ENCODE measurements around the gene P3H3. TPM values are rescaled to one million over a fixed set of nuclear protein-coding genes. Genes with fewer than 3 reads are reported as not detected.
A peak's percentile ranks its signal among the peaks of the same experiment; 100 is the strongest.

The P3H3 gene
- 53.8 and 87.9 TPM in 2 replicates for total RNA-seq

DNA sequence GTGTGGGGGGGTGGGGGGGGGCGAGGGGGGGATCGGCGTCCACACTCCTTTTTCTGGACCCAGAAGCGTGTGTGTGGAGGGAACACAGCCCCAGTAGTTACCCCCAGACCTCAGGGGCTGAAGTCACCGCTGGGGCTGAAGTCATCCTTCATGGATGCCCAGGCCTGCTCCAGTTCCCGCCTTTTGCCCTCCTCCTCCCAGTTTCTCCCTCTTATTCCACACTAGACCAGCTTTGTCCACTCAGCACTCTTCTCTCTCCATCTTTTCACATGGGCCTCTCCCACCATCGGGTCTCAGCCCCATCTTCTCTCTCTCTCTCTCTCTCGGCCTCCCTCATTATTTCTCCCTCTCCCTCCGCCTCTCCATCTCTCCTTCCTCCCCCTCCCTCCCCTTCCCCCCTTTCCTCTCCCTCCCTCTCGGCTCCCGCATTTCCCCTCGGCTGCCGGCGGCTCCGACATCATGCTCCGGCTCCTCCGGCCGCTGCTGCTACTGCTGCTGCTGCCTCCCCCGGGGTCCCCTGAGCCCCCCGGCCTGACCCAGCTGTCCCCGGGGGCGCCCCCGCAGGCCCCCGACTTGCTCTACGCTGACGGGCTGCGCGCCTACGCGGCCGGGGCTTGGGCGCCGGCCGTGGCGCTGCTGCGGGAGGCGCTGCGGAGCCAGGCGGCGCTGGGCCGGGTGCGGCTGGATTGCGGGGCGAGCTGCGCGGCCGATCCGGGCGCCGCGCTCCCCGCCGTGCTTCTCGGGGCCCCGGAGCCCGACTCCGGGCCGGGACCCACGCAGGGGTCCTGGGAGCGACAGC, at the start of gene P3H3:
Gene P3H3 (plus strand): TSS at position 426 of the 799 bp plus-strand sequence. CDS start 34 bp downstream, at position 460.
- no peak for DNase-seq (ENCODE audit: extremely low read depth, low read depth, low spot score)

- DNase-seq (ENCODE audit: extremely low read depth, low read depth, low spot score): peak; percentile 68
Observed at GRCh38 chr12:6778574-6779550, 49.3 kb upstream of the P3H3 start.

GRCh38 chr12:6779708-6780432, 48.3 kb upstream of the P3H3 start:
- DNase-seq (ENCODE audit: extremely low read depth, low read depth, low spot score): no peak

DNA sequence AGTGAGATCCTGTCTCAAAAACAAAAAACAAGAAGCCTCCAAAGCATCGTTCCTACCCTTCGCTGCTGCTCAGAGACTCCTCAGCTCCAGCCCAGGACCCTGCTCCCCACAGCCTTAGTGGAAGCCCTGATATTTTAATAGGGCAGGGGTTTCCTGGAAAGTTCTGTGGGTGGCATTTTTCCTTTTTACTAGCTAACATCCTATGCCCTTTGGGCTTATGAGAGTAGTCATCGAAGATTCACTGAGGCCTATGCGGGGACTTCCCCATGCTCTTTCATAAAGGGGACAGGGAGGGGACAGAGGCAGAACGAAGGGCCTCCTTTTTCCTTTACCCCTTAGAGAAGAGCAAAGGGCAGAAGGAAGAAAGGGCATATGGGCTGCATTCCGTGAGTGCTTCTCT, 47.6 kb upstream of the P3H3 start:
- no peak for DNase-seq (ENCODE audit: extremely low read depth, low read depth, low spot score)

GRCh38 chr12:6782119-6782518, 46.1 kb upstream of the P3H3 start:
- no peak for DNase-seq (ENCODE audit: extremely low read depth, low read depth, low spot score)

- DNase-seq (ENCODE audit: extremely low read depth, low read depth, low spot score): no peak
Observed at GRCh38 chr12:6782850-6783566, 45.2 kb upstream of the P3H3 start.

DNA sequence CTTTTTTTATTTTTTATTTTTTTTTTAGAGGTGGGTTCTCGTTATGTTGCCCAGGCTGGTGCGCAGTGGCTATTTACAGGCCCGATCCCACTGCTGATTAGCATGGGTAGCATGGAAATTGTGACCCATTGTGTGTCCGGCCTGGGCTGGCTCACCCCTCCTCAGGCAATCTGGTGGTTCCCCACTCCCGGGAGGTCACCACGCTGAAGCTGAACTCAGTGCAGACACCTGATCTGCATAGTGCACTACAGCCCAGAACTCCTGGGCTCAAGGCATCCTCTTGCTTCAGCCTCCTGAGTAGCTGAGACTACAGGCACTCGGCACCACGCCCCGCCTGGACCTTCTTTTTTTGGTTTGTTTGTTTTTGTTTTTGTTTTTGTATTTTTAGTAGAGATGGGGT, 44.4 kb upstream of the P3H3 start:
- no peak for DNase-seq (ENCODE audit: extremely low read depth, low read depth, low spot score)

DNA sequence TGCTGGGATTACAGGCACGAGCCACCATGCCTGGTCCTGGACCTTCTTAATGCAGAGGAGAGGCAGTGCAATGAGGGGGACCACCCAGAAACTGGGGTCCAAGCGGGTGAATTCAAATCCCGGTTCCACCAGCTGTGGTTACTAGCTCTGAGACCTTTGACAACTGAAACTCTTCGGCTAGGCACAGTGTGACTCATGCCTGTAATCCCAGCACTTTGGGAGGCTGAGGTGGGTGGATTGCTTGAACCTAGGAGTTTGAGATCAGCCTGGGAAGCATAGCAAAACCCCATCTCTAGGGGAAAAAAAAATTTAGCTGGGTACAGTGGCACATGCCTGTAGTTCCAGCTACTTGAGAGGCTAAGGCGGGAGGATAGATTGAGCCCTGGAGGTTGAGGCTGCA, 43.9 kb upstream of the P3H3 start:
- no peak for DNase-seq (ENCODE audit: extremely low read depth, low read depth, low spot score)

DNA sequence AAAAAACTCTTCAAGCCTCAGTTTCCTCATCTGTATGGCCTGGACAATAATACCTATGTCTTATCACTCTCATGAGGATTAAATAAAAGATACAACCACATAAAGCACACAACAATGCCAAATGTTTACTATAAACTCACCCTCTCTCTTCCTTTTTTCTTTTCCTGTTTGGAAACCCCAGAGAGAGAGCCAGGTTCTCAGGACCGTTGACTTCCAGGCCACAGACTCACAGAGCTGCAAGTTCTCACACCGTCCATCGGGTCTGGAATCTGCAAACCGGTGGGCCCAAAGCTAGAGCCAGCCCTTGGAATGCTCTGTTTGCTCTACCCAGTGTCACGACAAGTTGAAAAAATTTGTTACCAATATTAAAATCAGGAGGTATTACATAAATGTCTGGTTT, 43.4 kb upstream of the P3H3 start:
- DNase-seq (ENCODE audit: extremely low read depth, low read depth, low spot score): no peak

GRCh38 chr12:6786416-6787094, 41.7 kb upstream of the P3H3 start:
- DNase-seq (ENCODE audit: extremely low read depth, low read depth, low spot score): no peak

GRCh38 chr12:6787309-6787708, 40.9 kb upstream of the P3H3 start:
- no peak for DNase-seq (ENCODE audit: extremely low read depth, low read depth, low spot score)

GRCh38 chr12:6788972-6789924, 39.0 kb upstream of the P3H3 start, which contains the start of gene CD4:
Gene CD4, plus strand, starts transcription at chr12:6789528. Its CDS starts 10,611 bp downstream, at chr12:6800139.
- no peak for DNase-seq (ENCODE audit: extremely low read depth, low read depth, low spot score)

- DNase-seq (ENCODE audit: extremely low read depth, low read depth, low spot score): no peak
Observed at GRCh38 chr12:6790496-6791150, 37.6 kb upstream of the P3H3 start.

DNA sequence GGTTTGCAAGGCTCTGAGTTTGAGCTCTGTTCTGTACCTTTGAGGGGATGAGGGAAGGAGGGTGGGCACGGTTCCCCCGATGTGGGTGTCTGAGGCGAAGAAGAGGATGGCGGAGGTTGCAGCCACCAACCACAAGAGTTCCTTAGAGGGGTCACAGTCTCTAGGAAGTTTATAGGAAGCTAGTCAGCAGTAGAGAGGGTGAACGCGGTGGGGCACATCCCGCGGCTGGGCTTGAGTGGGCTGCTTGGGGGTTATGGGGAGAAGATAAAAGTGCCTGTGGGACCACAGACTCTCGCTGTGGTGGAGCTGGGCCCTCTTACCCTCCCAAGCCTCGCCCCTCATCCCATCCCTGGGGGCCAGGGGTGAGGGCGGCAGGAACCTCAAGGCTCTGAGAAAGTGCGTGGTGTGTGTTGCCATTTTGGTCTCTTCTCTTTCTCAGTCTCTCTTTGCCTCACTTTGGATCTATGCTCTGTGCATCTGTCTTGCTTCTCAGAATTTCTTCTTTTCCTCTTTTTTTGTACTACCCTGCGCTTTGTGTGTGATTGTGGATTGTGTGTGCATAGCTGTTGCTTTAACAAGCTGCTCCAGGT, 36.2 kb upstream of the P3H3 start:
- no peak for DNase-seq (ENCODE audit: extremely low read depth, low read depth, low spot score)

DNA sequence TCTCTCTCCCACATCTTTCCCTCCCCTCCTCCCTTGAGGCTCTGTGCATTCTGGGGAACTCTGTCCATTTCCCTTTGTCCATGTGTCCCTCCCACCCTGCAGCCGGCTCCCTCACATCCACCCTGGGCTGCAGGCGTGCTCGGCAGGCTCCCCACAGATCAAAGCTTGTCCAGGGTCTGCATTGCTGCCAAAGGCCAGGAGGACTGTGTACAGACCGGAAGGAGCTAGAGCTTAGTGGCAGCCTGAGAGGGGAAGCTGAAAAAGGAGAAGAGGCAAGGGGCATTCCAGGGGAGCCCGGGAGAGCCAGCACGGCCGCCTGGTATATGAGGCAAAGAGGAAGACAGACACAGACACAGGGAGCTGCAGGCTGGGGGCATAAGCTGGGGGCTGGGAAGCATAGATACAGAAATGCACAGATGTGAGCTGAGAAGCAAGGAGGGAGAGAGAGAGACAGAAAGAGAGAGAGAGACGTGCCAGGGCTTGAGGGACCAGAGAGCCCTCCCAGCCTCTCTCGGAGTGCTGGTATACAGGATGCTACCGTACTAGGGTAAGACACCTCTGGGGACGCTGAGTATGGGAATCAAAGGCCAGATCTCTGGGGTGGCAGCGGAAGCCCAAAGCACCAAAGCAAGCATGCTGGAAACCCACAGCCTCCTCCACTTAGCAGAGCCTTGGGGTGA, 35.5 kb upstream of the P3H3 start:
- DNase-seq (ENCODE audit: extremely low read depth, low read depth, low spot score): no peak

GRCh38 chr12:6795088-6795487, 33.1 kb upstream of the P3H3 start:
- no peak for DNase-seq (ENCODE audit: extremely low read depth, low read depth, low spot score)

DNA sequence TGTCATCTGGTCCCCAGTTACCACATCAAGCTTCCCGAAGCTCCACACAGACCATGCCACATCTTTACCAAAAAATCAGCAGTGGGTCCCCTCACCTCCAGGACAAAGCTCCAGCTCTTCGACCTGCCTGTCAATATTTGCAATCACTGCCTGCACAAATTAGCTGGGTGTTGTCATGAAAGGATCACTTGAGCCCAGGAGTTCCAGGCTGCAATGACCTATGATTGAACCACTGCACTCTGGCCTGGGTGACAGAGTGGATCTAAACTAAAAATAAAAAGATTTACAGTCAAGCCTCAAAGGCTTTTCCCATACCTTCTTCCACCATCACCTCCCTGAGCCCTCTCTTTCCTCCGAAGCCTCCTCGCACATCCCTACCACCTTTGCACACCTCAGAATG, 31.6 kb upstream of the P3H3 start:
- DNase-seq (ENCODE audit: extremely low read depth, low read depth, low spot score): no peak

Measured in glomerular endothelial cell (primary cell).